Fibroblast of the aortic adventitia (primary cell): ENCODE measurements around the gene CA12. TPM values are rescaled to one million over a fixed set of nuclear protein-coding genes. Genes with fewer than 3 reads are reported as not detected.
A peak's percentile ranks its signal among the peaks of the same experiment; 100 is the strongest.

Experiments used
- DNase-seq: peaks from one replicate; pipeline ENCODE4 v3.0.0-alpha.2; 2010; ENCODE audit warnings: low read depth
- H3K4me3 ChIP-seq: 2 replicates; pipeline ENCODE4 v1.5.1; 2011; ENCODE audit warnings: low read depth, mild to moderate bottlenecking, control low read depth, low read length, moderate library complexity
- total RNA-seq: library from RNA; depleted of rRNA; stranded (reverse); fragments of >200 nt; gene quantifications from 2 replicates; pipeline ENCODE4 v1.2.3, GENCODE V29; 2012; ENCODE audit warnings: low replicate concordance
- TF ChIP-seq, protein P1 (sequence below): IDR thresholded peaks from 2 replicates; pipeline ENCODE4 v1.5.1; 2011; ENCODE audit warnings: mild to moderate bottlenecking, low read length, control low read depth, inconsistent platforms; ENCODE audit not compliant: insufficient read depth

CA12 gene
- total RNA-seq, 1 donor, result 174 TPM

DNA sequence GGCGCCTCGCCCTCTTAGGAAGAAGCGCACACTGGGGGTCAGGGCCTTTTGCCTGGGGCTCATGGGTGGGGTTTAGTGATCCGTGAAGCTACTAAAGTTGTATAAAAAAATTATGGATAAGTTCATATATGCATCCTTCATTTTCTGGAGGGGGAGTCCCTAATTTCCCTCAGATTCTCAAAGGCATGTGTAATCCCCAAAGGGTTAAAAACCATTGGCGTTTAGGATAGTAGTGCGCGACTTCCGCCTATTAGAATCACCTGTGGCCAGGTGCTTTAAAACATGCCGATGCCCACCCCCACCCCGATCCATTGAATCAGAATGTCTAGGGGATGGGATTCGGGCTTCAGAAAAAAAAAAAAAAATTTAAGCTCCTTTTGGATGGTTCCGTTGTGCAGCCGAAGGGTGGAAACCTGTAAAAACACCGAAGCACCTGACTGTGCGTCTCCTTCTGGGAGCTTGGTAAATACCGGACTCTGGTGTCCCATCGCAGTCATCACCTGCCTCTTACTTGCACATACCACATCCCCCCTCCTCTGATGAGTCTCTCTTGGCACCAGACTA is 103.7 kb downstream of the CA12 start:
- TF ChIP-seq, protein P1, sequence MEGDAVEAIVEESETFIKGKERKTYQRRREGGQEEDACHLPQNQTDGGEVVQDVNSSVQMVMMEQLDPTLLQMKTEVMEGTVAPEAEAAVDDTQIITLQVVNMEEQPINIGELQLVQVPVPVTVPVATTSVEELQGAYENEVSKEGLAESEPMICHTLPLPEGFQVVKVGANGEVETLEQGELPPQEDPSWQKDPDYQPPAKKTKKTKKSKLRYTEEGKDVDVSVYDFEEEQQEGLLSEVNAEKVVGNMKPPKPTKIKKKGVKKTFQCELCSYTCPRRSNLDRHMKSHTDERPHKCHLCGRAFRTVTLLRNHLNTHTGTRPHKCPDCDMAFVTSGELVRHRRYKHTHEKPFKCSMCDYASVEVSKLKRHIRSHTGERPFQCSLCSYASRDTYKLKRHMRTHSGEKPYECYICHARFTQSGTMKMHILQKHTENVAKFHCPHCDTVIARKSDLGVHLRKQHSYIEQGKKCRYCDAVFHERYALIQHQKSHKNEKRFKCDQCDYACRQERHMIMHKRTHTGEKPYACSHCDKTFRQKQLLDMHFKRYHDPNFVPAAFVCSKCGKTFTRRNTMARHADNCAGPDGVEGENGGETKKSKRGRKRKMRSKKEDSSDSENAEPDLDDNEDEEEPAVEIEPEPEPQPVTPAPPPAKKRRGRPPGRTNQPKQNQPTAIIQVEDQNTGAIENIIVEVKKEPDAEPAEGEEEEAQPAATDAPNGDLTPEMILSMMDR, result no peak
- peak overlapping the region; percentile 80 for H3K4me3 ChIP-seq
- DNase-seq, result no peak

DNA sequence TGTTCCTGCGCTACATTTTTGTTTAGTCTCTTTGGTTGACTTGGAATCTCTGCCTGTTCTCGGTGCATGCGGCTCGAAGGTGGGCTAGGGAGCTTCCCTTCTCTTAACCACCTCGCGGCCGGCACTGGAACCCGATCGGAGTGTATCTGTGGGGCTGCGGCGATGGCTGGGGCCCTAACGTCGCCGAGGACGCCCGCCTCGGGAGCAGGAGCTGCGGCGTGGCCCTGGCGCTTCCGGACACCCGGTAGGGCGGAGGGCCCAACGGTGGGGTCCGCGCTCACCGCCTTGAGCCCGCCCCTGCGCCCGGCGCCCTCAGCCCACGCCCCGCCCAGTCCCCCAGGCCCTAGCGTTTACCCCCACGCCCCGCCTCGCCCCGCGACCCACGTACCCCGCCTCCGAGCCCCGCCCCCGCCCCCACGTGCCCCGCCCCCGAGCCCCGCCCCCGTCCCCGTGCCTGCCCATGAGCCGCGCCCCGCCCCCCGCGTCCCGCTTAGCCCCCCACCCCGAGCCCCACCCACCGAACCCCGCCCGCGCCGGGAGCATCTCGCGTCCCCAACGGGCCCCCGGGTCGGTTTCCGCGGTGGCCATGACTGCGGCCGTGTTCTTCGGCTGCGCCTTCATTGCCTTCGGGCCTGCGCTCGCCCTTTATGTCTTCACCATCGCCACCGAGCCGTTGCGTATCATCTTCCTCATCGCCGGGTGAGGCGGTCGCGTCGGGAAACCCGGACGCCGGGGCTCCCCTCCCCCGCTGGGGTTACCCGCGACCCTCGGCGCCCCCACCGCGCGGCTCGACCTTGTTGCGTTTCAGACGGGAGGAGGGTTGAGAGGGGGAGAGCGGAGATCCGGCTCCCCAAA is 104.4 kb downstream of the CA12 start, which contains the start of gene APH1B:
TSS of gene APH1B (plus strand) at position 568 of the 855 bp plus-strand sequence. CDS start at position 587, 19 bp downstream.
- TF ChIP-seq, protein P1, result peak; percentile 6
- peak; percentile 51 for DNase-seq
- peak within 1 kb of the TSS; percentile 80 for H3K4me3 ChIP-seq

DNA sequence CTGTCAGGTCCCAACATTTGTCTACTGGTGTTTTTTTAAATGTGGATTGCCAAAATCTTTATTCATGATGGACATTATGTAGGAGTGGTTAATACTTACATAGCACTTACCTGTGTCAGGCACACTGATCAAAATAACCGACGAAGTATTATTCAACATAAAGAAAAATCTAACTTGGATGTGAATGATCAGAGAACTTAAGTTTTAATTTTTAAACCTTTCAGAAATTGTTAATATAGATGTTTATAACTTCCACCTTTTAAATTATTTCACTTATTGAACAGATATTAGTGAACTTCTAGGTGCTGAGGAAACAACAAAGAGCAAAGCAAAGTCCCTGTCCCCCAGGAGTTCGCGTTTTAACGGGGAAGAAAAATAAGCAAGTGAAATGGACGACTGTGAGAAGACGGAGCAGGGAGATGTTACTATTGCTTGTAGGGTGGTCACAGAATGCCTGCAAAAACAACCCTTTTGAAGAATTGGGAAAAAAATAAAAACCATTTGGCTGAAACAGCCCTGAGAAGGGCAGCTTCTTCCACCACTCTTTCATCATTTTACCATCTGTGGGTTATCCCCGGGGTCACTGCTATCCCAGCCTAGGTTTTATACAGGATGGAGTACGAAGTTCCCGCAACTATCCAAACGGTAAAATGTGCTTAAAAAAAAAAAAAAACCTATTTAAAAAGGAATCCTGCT is 105.2 kb downstream of the CA12 start:
- TF ChIP-seq, protein P1, result no peak
- DNase-seq, result peak; percentile 53
- peak overlapping the region; percentile 68 for H3K4me3 ChIP-seq

DNA sequence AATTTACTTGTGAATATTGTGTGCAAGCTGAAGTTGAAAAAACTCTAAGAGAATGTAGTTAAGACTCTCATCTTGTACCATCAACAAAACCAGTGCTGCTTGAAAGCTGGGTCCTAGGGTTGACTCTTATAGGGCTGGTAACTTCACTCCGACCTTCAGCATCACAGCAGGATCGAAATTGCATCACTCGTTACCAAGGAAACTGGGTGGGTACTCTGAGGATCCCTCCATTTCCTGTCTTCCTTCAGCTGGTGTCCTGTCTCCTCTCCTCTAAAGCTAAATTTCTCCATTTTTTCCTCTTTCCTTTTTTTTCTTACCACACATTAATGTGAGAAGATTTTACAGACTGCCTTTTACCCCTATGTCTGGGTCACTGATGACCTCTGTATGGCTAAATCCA is 107.2 kb downstream of the CA12 start:
- H3K4me3 ChIP-seq, result no peak overlapping the region
- no peak for DNase-seq
- TF ChIP-seq, protein P1, result no peak

Other genes starting within 250 kb of the CA12 start
- 92.0 and 193 TPM in 2 replicates for gene RPS27L, start 224.4 kb downstream of the CA12 start, total RNA-seq
- gene RAB8B, start 192.2 kb downstream of the CA12 start, total RNA-seq, result 25.3 and 84.1 TPM in 2 replicates
- 7.8 and 22.3 TPM in 2 replicates for gene APH1B, start 104.2 kb downstream of the CA12 start, total RNA-seq
- gene USP3, start 122.7 kb upstream of the CA12 start, total RNA-seq, result 35.1 and 45.8 TPM in 2 replicates
- gene FBXL22, start 215.5 kb upstream of the CA12 start, total RNA-seq, result 0.54 and 0.65 TPM in 2 replicates